GM21717 (cell line): ENCODE results near the gene WDR70.
"Not testable (repeated sequence)": the region's sequence is repeated elsewhere in the genome, so short reads cannot be mapped to it uniquely, and the experiment has no call there.

Source experiments
- ATAC-seq: cut with Tn5 transposase; IDR thresholded peaks from one replicate; pipeline ENCODE4 v1.9.1; 2021; ENCODE audit warnings: mild to moderate bottlenecking, moderate library complexity; ENCODE audit not compliant: unreplicated experiment

WDR70 gene

DNA sequence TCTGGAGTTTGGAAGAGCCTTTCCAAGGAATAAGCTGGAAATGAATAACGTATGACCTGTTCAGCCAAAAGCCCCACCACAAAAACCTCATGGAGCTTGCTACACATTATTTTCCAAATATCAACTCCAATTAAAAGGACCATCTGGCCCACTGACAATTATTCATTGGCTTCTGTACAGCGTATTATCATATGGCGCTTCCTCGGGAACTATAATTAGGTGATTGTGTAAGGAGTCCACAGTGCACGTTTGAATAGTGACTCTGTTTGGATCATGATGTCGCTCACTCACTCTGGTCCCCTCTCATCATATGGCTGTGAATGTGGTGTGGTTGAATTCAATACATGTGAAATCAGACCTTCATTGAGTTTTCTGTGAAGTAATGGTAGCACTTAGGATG is 408.6 kb downstream of the WDR70 start:
- ATAC-seq = no peak

DNA sequence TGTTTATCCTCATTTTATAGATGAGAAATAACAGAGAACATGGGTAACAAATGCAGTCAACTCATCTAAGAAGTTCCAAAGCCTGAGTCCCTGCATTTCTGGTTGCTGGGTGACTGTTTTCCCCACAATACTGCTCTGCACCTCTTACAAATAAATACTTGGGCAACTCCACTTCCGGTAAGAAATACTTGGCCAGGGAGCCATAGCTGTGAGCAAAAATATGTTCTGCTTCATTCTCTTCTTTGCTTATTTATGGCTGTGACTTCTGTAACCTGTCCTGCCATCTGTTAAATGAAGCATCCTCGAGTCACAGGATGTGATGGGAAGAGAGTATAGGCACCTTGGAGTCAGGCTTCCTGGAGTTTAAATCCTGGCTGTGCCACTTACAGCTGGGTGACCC is 410.9 kb downstream of the WDR70 start:
- ATAC-seq = no peak

DNA sequence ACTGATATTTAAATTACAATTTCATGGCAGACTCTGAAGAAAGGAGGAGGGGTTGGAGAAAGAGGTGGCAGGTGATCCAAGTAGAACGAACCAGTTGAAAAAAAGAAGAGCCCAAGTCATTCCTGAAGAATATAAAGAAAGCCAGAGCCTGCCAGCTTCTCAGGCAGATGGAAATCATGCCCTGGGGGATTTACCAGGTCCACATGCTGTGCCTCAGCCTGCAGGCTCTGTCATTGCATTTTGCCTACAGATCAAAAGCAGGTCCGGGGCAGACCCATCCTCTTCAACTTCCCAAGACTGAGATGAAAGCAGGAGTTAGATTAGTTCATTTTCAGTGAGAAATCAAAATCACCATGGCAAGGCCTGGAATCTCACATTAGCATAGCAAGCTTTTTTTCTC is 412.2 kb downstream of the WDR70 start:
- no peak for ATAC-seq

GRCh38 chr5:37792975-37793631 is 414.0 kb downstream of the WDR70 start:
- no peak for ATAC-seq

GRCh38 chr5:37795292-37795691 is 416.2 kb downstream of the WDR70 start:
- ATAC-seq = not testable (repeated sequence)

- ATAC-seq = not testable (repeated sequence)
These were observed 417.3 kb downstream of the WDR70 start for GRCh38 chr5:37796435-37796834.

DNA sequence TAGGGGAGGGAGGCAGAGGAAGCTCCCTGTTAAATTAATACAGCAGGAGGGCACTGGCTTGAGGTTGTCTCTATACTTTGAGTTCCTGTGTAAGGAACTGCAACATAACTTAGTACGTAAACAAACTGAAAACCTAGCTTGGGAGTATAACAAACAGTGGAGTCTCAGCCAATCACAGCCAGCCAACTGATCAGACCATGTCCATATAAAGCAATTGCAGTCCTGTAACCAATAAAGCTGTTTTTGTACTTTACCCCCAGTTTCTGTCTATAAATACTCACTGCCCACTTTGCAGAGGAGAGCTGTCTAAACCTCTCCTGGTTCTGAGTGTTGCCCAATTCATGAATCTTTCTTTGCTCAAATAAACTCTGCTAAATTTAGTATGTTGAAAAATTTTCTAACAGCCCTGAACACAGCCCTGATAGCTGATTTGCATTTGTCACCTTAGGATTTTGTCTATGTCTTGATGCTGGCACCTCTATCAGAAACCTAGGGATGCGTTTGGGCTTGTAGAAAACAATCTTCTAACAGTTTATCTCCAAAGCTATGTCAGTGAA is 420.8 kb downstream of the WDR70 start:
- no peak for ATAC-seq

DNA sequence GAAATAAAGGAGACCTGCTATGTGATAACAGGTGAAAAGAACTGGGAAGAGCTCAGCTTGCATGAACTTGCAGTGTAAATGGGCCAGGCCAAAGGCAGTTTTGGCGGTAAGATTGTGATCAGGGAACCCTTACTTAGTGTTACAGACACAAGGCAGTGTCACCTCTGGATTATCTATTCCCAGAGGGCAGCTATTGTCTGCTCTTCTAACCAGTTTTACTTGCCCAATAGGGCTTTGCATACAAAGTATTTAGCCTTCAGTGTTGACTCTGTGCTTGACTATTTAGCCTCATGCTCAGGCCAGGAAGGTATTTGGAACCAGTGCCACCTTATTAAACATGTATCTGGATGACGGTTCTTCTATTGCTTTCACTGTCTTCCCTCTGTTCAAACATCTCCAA is 422.4 kb downstream of the WDR70 start:
- no peak for ATAC-seq
